Dendritic cell treated with granulocyte-macrophage colony-stimulating factor and Interleukin-4, amounts not matched to agents 40 ng/mL and 50 ng/mL, for 4 days (primary cell): Measurements from ENCODE around the gene HOXA7.

Source experiments
- H3K27ac Mint-ChIP-seq: one replicate; pipeline ENCODE4 v1.8.0; 2022; ENCODE audit warnings: mild to moderate bottlenecking, mixed read lengths
- H3K27me3 Mint-ChIP-seq: one replicate; pipeline ENCODE4 v1.8.0; 2022; ENCODE audit warnings: mild to moderate bottlenecking, mixed read lengths
- H3K36me3 Mint-ChIP-seq: one replicate; pipeline ENCODE4 v1.8.0; 2022; ENCODE audit warnings: low read depth, mixed read lengths
- H3K4me1 Mint-ChIP-seq: one replicate; pipeline ENCODE4 v1.8.0; 2022; ENCODE audit warnings: low read depth, mixed read lengths
- H3K4me3 Mint-ChIP-seq: one replicate; pipeline ENCODE4 v1.8.0; 2022; ENCODE audit warnings: mild to moderate bottlenecking, moderate library complexity, mixed read lengths
- H3K9me3 Mint-ChIP-seq: one replicate; pipeline ENCODE4 v1.8.0; 2022; ENCODE audit warnings: mixed read lengths
- intact Hi-C: fragments of 100-400 bp; cut with micrococcal nuclease; formaldehyde crosslinking; loops from one replicate; pipeline ENCODE4 v1.15.0; 2022

The HOXA7 gene

DNA sequence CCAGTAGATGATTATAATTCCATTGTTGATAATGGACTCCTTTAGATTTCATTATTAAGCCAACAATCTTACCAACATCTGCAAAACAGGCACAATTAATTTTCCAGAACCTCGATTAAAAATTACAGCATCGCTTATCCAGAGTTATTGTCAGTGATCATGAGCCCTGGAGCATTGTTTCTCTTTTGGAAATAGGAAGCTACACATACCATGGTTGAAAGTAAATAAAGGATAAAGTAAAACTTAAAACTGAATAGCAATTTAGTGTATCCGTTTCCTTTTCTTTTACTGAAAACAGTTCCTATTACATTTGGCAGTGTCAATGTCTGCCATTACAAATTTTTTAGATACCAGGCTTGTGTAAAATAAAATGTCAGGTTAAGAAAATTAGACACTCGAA lies 44.1 kb downstream of the HOXA7 start:
- Mint-ChIP-seq H3K4me3 (no peak overlapping the region), H3K36me3 (peaks cover 5% of the 10 kb centered on the region), H3K27me3 (peaks cover 12% of the 10 kb centered on the region), H3K27ac (no peak overlapping the region), H3K4me1 (no peaks in the 10 kb centered on the region), H3K9me3 (peaks cover 6% of the 10 kb centered on the region)
- intact Hi-C loops = no loop called here

DNA sequence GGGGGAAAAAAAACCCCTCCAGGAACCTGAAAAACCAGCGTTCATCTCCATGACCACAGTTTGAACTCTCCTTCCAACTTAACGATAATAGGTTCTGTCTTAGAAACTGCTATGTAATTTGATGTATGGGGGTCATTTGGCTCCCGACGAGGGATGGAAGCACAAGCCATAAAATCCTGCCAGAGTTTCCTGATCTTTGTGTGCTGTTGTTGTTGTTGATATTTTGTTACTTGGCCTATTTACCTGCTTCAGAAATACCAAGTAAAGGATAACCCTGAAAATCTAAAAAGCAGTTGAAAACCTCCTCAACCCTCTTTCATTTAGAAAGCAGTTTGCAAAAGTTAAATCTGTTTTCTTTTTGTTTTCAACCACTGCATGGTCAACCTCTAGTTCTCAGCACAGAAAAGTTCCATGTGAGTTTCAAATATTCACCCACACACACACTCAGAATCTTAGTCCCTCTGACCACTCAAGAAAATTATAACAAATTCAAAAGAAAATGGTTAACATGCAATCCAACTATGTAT lies 44.7 kb downstream of the HOXA7 start:
- H3K4me3 Mint-ChIP-seq = no peak overlapping the region
- intact Hi-C loops = no loop called here
- no peaks in the 10 kb centered on the region for H3K4me1 Mint-ChIP-seq
- H3K27me3 Mint-ChIP-seq = peaks cover 11% of the 10 kb centered on the region
- peaks cover 8% of the 10 kb centered on the region for H3K9me3 Mint-ChIP-seq
- peaks cover 6% of the 10 kb centered on the region for H3K36me3 Mint-ChIP-seq
- H3K27ac Mint-ChIP-seq = no peak overlapping the region

DNA sequence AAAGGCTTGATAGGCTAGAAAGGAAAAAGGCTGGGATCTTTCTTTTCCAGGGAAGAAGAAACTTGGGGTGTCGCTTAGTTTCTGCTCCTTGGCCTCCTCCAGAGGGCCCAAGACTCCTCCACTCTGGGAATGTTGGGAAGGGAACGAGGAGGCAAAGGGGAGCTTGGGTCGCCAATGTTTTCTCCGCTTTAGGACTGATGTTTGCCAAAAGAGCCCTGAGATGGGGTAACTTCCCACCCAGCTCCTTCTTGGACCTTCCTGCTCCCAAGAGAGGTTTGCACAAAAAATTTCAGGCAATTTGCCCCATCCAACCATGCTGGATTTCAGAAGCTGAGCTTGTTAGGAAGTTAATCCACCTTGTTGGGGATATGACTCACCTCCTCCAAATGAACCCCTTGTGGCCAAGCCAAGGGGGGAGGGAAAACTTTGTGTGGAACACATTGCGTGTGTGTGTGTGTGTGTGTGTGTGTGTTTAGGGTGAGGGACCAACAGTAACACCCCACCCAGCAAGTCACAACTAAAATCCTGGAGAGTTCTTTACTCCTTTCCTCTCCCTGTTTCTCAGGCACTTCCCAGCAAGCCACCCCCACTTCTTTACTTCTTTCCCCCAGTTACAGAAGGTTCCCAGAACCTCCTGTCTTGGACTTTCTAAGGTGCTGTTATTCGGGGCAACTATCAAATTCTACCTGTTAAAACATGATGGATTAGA lies 45.3 kb downstream of the HOXA7 start:
- H3K27me3 Mint-ChIP-seq = peaks cover 16% of the 10 kb centered on the region
- H3K36me3 Mint-ChIP-seq = peaks cover 6% of the 10 kb centered on the region
- intact Hi-C loops = no loop called here
- H3K27ac Mint-ChIP-seq = no peak overlapping the region
- H3K4me1 Mint-ChIP-seq = no peaks in the 10 kb centered on the region
- H3K4me3 Mint-ChIP-seq = no peak overlapping the region
- H3K9me3 Mint-ChIP-seq = peaks cover 8% of the 10 kb centered on the region

DNA sequence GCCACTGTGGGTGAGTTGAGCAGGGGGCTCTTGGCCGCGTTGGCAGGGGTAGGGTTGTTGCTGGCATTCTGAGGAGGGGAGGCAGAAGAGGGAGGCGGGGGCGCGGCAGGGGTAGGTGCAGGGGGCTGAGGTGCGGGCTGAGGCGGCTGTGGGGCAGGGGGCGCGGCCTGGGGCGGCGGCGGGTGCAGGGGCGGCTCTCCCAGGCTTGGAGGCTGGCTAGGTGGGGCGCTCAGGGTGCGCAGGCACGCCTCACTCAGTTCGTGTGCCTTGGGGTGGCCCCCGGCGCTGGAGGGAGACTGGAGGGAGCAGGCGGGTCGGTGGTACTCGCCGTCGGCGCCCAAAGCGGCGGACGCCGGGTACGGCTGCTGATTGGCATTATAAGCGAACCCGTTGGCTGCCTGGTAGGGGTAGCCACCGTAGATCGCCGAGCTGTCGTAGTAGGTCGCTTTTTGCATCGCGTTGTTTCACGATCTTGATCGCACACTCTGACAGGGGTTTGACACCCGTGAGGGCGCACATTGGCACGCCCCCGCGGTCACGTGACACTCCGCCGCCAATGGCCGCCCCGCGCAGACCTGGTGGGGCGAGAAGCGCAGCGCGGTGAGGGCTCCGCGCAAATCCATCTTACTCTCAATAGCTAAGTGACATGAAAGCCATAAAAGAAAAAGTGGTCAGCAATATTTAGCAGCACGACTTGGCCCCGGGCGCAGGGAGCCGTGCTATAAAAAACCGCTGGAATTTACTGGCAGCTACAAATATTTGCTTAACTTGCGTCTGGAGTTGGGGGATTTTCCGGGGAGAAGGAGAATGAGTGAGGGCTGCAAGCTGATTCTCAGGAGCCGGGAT lies 46.1 kb downstream of the HOXA7 start:
- Mint-ChIP-seq H3K27me3 (peaks cover 24% of the 10 kb centered on the region), H3K27ac (no peak overlapping the region), H3K4me1 (no peaks in the 10 kb centered on the region), H3K4me3 (no peak overlapping the region), H3K9me3 (peaks cover 8% of the 10 kb centered on the region), H3K36me3 (peaks cover 6% of the 10 kb centered on the region)
- intact Hi-C loops = no loop called here

- no peak overlapping the region for H3K27ac Mint-ChIP-seq
- peaks cover 30% of the 10 kb centered on the region for H3K27me3 Mint-ChIP-seq
- peaks cover 6% of the 10 kb centered on the region for H3K36me3 Mint-ChIP-seq
- peaks cover 8% of the 10 kb centered on the region for H3K9me3 Mint-ChIP-seq
- intact Hi-C loops = no loop called here
- H3K4me1 Mint-ChIP-seq = no peaks in the 10 kb centered on the region
- no peak overlapping the region for H3K4me3 Mint-ChIP-seq
These were observed 46.8 kb downstream of the HOXA7 start for GRCh38 chr7:27109466-27110185.

- H3K4me3 Mint-ChIP-seq = no peak overlapping the region
- intact Hi-C loops = no loop called here
- H3K4me1 Mint-ChIP-seq = peaks cover 9% of the 10 kb centered on the region
- no peak overlapping the region for H3K27ac Mint-ChIP-seq
- peaks cover 8% of the 10 kb centered on the region for H3K9me3 Mint-ChIP-seq
- peaks cover 9% of the 10 kb centered on the region for H3K36me3 Mint-ChIP-seq
- H3K27me3 Mint-ChIP-seq = peaks cover 41% of the 10 kb centered on the region
These were observed 47.9 kb downstream of the HOXA7 start for GRCh38 chr7:27108390-27109127.

DNA sequence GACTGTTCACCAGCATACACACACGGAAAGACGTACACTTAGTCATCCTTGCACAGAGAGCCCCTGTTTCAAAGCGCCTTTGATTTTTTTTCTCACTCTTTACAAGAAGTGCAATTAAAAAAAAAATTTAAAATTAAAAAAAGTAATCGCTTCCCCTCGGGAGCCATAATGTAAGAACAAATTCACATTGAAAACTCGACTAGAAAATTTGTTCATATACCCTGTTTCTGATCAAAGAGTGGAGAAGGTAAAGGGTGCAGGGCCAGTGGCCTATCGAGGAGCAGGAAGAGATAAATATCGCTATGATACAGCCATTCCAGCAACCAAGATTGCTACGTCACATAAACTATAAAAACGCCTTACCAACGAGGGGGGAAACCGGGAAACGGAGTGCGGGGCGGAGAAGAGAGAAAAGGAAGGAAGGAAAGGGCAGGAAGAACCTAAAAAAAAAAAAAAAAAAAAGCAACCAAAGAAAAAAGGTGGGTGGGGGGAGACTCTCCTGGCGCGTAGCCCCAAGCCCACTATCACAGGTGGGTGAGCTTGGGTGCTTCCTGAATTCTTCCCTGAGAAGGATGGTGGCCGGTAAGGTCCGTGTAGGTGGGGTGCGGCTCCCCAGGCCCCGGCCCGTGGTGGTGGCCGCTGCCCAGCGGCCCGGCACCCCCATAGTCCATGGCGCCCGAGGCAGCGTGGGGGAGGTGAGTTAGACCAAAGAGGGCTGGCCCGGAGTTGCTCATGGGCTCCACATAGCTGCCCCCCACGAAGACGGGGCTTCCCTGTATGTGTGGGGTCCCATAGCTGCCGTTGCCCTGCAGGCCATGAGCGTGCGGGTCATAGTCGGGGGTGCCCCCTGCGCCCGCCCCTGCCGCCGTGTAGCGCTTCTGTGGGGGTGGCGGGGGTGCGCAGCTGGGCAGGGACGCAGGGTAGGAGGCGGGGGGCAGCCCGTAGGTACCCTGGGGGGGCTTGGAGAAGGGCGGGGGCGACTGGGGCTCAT lies 48.8 kb downstream of the HOXA7 start:
- Mint-ChIP-seq H3K9me3 (peaks cover 8% of the 10 kb centered on the region), H3K27me3 (peaks cover 47% of the 10 kb centered on the region), H3K36me3 (peaks cover 12% of the 10 kb centered on the region), H3K27ac (no peak overlapping the region), H3K4me3 (no peak overlapping the region), H3K4me1 (peaks cover 17% of the 10 kb centered on the region)
- intact Hi-C loops = no loop called here

DNA sequence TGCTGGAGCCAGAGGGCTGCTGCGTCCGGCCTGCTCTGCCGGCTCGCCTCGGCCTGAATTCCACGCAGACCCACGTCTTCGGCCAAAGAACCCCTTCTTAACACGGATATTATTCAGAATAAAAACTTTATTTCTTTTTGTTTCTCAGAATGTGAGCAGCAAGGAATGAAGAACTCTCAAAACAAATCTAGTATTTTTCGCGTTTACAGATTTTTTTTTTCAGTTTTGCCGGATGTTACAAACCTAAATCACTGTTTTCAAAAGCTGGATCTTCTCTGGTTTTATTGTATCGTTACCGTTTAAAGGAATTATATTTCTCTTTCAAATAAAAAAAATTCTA lies 49.6 kb downstream of the HOXA7 start:
- Mint-ChIP-seq H3K4me3 (no peak overlapping the region), H3K4me1 (peaks cover 26% of the 10 kb centered on the region), H3K9me3 (peaks cover 8% of the 10 kb centered on the region), H3K36me3 (peaks cover 15% of the 10 kb centered on the region), H3K27me3 (peaks cover 55% of the 10 kb centered on the region), H3K27ac (no peak overlapping the region)
- intact Hi-C loops = no loop called here

DNA sequence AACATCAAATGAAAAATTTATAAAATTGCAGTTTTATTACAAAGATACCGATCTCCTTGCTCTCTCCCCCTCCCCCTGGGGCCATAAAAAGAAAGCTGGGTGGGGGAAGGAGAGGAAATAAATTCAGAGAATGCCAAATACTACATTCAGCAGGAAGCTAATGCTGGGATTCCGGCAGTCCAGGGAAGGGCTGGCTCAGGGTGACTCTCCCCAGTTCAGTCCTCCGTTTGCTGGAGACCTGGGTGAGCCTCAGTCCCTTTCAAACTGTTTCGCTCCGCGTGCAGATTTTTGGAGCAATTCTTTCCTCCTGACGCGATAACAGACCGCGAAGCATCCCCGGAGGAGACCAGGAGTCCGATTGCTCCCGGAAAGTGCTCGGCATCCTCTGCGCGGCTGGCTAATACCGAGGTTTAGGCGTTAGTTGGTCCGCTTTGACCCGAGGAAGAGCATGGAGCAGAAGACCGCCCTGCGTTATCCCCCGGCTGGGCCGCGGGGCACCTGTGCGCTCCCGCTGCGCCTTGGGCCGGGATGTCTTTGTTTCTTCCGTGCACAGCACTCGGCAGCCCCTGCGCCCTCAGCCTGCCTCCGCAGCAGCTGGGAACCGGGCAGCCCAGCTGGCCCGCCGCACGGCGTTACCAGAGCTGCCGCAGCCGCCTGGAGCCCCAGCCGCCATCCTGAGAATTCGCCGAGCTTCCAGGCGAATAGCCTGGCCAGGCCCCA lies 50.1 kb downstream of the HOXA7 start:
- H3K36me3 Mint-ChIP-seq = peaks cover 20% of the 10 kb centered on the region
- no peak overlapping the region for H3K4me3 Mint-ChIP-seq
- peaks cover 60% of the 10 kb centered on the region for H3K27me3 Mint-ChIP-seq
- intact Hi-C loops = no loop called here
- H3K27ac Mint-ChIP-seq = no peak overlapping the region
- H3K4me1 Mint-ChIP-seq = peaks cover 31% of the 10 kb centered on the region
- peaks cover 8% of the 10 kb centered on the region for H3K9me3 Mint-ChIP-seq

DNA sequence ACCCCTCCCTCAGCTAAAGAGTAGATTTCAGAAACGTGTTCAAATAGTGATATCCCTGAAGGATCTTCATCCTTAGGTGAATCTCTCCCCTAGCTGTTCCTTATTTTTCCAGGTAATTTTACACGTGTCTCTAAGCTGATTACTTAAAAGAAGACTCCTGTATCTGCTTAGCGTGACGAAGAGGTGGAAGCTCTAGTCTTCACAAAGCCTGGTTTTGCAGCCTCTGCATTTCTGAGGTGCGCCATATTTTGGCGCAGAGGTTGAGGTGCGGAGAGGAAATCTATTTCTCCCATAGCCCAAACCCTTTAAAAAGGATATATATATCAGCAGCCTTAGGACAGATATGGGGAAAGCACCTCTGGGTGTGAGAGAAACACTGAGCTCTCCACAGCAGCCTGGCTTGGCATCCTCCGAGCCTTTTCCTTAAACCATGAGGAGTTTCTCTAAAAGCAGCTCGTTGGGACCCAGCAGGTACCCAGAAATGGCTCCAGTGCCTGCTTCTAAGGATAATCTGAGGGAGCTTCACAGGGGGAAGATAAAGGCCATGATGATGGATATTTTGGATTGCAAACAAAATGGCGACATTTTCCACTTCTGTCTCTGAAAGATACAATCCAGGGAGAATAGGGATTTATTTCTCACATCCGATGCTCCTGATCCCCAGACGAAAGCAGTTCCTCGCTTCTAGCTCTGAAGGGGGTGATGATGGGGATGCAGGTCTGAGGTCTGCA lies 51.0 kb downstream of the HOXA7 start:
- Mint-ChIP-seq H3K36me3 (peaks cover 29% of the 10 kb centered on the region), H3K27ac (no peak overlapping the region), H3K27me3 (peaks cover 67% of the 10 kb centered on the region), H3K9me3 (peaks cover 8% of the 10 kb centered on the region), H3K4me1 (peaks cover 40% of the 10 kb centered on the region), H3K4me3 (no peak overlapping the region)
- intact Hi-C loops = no loop called here

DNA sequence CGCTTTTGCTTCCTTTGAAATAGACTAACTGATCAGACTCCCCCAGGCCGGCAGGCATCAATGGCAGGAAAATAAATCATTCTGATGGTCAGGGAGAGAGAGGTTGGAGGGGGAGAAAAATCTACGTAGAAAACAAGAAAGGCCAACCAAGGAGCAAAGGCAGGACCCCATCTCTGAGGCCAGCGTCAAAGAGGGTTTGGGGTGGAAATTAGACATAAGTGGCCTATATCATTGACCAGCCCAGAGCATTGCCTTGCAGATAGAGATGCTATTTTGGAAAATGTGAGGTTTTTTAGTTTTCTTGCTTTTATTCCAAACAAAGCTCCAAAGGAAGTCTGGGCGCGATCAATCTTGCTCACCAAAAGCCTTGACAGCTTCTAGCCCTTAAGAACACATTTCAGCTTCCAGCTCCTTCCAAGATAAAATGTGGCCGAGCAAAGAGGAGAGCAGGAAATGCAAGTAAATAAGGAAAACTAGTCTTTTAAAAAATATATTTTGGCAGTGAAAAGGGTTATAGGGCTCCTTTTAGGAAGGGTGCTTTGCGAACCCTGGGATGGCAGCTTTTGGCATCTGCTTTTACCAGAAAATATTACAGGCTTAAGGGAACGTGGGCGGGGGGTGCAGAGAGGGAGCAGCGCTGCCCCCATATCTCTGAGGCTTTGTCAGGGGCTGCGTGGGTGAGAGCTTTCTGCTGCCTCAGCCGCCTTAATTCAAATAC lies 52.0 kb downstream of the HOXA7 start:
- Mint-ChIP-seq H3K4me3 (no peak overlapping the region), H3K27me3 (peaks cover 73% of the 10 kb centered on the region), H3K36me3 (peaks cover 38% of the 10 kb centered on the region), H3K27ac (no peak overlapping the region), H3K4me1 (peaks cover 48% of the 10 kb centered on the region), H3K9me3 (peaks cover 8% of the 10 kb centered on the region)
- intact Hi-C loops = no loop called here
